NAMALWA (cell line): ENCODE data around the gene CPNE2.

Experiments
- DNase-seq: peaks from one replicate; pipeline ENCODE4 v3.0.0-alpha.2; 2015; ENCODE audit warnings: low spot score

CPNE2 gene

GRCh38 chr16:57123974-57124674 is 31.7 kb downstream of the CPNE2 start:
- DNase-seq = no peak

GRCh38 chr16:57125376-57125775 is 33.0 kb downstream of the CPNE2 start:
- no peak for DNase-seq

GRCh38 chr16:57125969-57126368 is 33.6 kb downstream of the CPNE2 start:
- DNase-seq = no peak

GRCh38 chr16:57126411-57126810 is 34.0 kb downstream of the CPNE2 start:
- DNase-seq = no peak

GRCh38 chr16:57127037-57127763 is 34.8 kb downstream of the CPNE2 start:
- no peak for DNase-seq

GRCh38 chr16:57127836-57128235 is 35.5 kb downstream of the CPNE2 start:
- no peak for DNase-seq

- no peak for DNase-seq
Measured at GRCh38 chr16:57128771-57129389, 36.5 kb downstream of the CPNE2 start.

- DNase-seq = no peak
Measured at GRCh38 chr16:57130950-57131321, 38.6 kb downstream of the CPNE2 start.

- DNase-seq = no peak
Measured at GRCh38 chr16:57131351-57131970, 39.1 kb downstream of the CPNE2 start.

GRCh38 chr16:57132470-57132869 is 40.1 kb downstream of the CPNE2 start:
- no peak for DNase-seq

GRCh38 chr16:57133031-57133430 is 40.6 kb downstream of the CPNE2 start:
- DNase-seq = no peak

- DNase-seq = no peak
Measured at GRCh38 chr16:57133886-57134285, 41.5 kb downstream of the CPNE2 start.

GRCh38 chr16:57134982-57135381 is 42.6 kb downstream of the CPNE2 start:
- no peak for DNase-seq

GRCh38 chr16:57137043-57137442 is 44.7 kb downstream of the CPNE2 start:
- DNase-seq = no peak

- DNase-seq = no peak
Measured at GRCh38 chr16:57137566-57138273, 45.3 kb downstream of the CPNE2 start.

- no peak for DNase-seq
Measured at GRCh38 chr16:57138281-57138935, 46.0 kb downstream of the CPNE2 start.

- no peak for DNase-seq
Measured at GRCh38 chr16:57140931-57141668, 48.7 kb downstream of the CPNE2 start.

- peak; percentile 42 for DNase-seq
Measured at GRCh38 chr16:57141822-57142631, 49.6 kb downstream of the CPNE2 start.

GRCh38 chr16:57143149-57143921 is 51.0 kb downstream of the CPNE2 start:
- no peak for DNase-seq
